GM19023 (cell line): Measurements from ENCODE around the gene CKAP2L.
A peak's percentile ranks its signal among the peaks of the same experiment; 100 is the strongest.
"Not testable (repeated sequence)": the region's sequence is repeated elsewhere in the genome, so short reads cannot be mapped to it uniquely, and the experiment has no call there.

Experiments
- ATAC-seq: cut with Tn5 transposase; IDR thresholded peaks from one replicate; pipeline ENCODE4 v1.9.1; 2021; ENCODE audit warnings: mild to moderate bottlenecking, moderate library complexity; ENCODE audit not compliant: unreplicated experiment

CKAP2L gene

GRCh38 chr2:112712465-112712864, 51.9 kb downstream of the CKAP2L start:
- no peak for ATAC-seq

GRCh38 chr2:112710956-112711750, 53.3 kb downstream of the CKAP2L start:
- ATAC-seq, result no peak

- no peak for ATAC-seq
Observed at GRCh38 chr2:112709703-112710102, 54.7 kb downstream of the CKAP2L start.

- no peak for ATAC-seq
Observed at GRCh38 chr2:112708968-112709367, 55.4 kb downstream of the CKAP2L start.

GRCh38 chr2:112706947-112707346, 57.5 kb downstream of the CKAP2L start:
- ATAC-seq, result not testable (repeated sequence)

- ATAC-seq, result peak; percentile 35
Observed at GRCh38 chr2:112706170-112706664, 58.2 kb downstream of the CKAP2L start.

GRCh38 chr2:112705575-112705974, 58.8 kb downstream of the CKAP2L start:
- no peak for ATAC-seq

GRCh38 chr2:112703684-112704083, 60.7 kb downstream of the CKAP2L start:
- ATAC-seq, result no peak

- ATAC-seq, result no peak
Observed at GRCh38 chr2:112701052-112701451, 63.4 kb downstream of the CKAP2L start.

GRCh38 chr2:112699984-112700667, 64.3 kb downstream of the CKAP2L start:
- no peak for ATAC-seq

GRCh38 chr2:112698834-112699515, 65.4 kb downstream of the CKAP2L start:
- no peak for ATAC-seq

- ATAC-seq, result no peak
Observed at GRCh38 chr2:112694182-112694581, 70.2 kb downstream of the CKAP2L start.

GRCh38 chr2:112693596-112693995, 70.8 kb downstream of the CKAP2L start:
- no peak for ATAC-seq

- no peak for ATAC-seq
Observed at GRCh38 chr2:112692918-112693317, 71.5 kb downstream of the CKAP2L start.

GRCh38 chr2:112692495-112692911, 71.9 kb downstream of the CKAP2L start:
- ATAC-seq, result peak; percentile 86

GRCh38 chr2:112691881-112692281, 72.5 kb downstream of the CKAP2L start:
- no peak for ATAC-seq

- ATAC-seq, result peak; percentile 38
Observed at GRCh38 chr2:112690853-112691401, 73.5 kb downstream of the CKAP2L start.

- ATAC-seq, result no peak
Observed at GRCh38 chr2:112688086-112688880, 76.1 kb downstream of the CKAP2L start.

- ATAC-seq, result no peak
Observed at GRCh38 chr2:112687522-112687921, 76.9 kb downstream of the CKAP2L start.
